GM13977 (cell line): ENCODE measurements around the gene ADGRD2.

ENCODE experiments used
- DNase-seq: peaks from one replicate; pipeline ENCODE4 v3.0.0; 2012; ENCODE audit warnings: low spot score
- in situ Hi-C: fragments of 300-500 bp; cut with MboI; formaldehyde crosslinking; loops from one replicate; pipeline ENCODE4 v1.12.0; 2022; ENCODE audit warnings: low sequenced_read_pairs, low pct_unique_long_range_greater_than_20kb, mixed read lengths, inconsistent platforms; ENCODE audit not compliant: unreplicated experiment
- TF ChIP-seq, protein P1 (sequence below): IDR thresholded peaks from 2 replicates; pipeline ENCODE4 v1.5.1; 2012; ENCODE audit warnings: mild to moderate bottlenecking, control low read depth; ENCODE audit not compliant: insufficient read depth; ENCODE audit errors: extremely low read depth, missing control alignments

The ADGRD2 gene

DNA sequence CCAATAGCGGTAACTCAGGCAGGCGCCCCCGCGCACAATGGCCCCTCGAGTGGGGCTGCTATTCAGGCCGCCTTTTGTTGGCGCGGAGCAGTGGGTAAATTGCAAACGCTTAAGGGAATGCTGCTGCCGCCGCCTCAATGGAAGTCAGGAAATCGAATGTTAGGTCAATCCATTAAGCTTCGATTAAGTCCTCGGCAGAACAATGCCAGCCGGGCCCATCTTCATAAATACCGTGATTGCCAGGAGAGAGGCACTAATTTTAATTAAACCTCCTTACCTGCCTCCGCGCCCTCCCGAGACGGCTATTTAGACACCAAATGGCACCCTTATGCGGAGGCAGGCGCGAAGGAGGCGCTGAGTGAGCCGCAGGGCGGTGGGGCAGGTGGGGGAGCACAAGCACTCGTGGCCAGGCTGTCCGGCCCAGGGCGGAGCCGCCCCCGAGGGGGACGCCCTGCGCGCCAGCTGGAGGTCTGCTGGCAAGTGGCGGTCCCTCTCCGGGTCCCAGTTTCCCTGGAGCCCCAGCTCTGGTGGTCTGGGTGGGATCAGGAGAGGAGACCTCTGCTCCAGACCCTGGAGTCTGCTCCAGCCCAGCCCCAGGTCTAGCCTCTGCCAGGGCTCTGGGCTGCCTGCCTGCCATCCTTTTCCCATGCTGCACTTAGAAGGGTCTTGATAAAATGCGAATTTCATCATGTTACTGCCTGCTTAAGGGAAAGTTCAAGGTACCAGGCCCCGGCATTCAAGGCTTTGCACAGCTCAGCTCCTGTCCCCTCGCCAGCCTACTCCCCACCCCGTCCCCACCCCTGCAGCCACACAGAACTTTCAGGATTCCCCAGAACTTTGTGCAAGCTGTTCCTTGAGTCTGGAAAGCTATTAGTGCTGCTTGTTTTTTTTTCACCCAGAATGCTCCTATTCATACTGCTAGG lies 37.3 kb downstream of the ADGRD2 start:
- TF ChIP-seq, protein P1, sequence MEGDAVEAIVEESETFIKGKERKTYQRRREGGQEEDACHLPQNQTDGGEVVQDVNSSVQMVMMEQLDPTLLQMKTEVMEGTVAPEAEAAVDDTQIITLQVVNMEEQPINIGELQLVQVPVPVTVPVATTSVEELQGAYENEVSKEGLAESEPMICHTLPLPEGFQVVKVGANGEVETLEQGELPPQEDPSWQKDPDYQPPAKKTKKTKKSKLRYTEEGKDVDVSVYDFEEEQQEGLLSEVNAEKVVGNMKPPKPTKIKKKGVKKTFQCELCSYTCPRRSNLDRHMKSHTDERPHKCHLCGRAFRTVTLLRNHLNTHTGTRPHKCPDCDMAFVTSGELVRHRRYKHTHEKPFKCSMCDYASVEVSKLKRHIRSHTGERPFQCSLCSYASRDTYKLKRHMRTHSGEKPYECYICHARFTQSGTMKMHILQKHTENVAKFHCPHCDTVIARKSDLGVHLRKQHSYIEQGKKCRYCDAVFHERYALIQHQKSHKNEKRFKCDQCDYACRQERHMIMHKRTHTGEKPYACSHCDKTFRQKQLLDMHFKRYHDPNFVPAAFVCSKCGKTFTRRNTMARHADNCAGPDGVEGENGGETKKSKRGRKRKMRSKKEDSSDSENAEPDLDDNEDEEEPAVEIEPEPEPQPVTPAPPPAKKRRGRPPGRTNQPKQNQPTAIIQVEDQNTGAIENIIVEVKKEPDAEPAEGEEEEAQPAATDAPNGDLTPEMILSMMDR: no peak
- no peak for DNase-seq
- in situ Hi-C loops: no loop called here

DNA sequence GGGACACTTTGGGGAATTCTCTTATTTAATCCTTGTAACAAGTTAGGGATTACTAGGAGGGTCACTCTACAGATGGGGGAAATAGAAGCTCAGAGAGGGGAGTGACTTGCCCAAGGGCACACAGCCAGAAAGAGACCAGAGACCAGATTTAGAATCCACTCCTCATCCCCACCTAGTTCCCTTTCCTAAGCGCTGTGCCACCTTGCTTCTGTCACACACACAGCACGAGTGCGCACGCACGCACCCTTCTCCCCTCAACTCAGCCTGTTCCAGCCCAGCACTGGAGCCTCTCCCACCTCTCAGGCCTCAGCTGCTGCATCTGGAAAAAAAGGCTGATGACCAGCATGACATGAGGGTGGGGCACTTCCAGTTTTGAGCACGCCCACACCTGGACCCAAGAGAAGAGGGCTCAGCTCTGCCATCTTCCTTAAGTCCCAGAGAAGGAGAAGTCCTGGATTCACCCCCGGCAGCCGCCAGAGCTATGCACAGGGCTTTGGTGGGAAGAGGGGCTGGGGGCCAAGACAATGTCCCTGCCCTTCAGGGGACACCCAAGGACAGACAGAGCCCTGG lies 38.5 kb downstream of the ADGRD2 start:
- DNase-seq: no peak
- in situ Hi-C loops: no loop called here

DNA sequence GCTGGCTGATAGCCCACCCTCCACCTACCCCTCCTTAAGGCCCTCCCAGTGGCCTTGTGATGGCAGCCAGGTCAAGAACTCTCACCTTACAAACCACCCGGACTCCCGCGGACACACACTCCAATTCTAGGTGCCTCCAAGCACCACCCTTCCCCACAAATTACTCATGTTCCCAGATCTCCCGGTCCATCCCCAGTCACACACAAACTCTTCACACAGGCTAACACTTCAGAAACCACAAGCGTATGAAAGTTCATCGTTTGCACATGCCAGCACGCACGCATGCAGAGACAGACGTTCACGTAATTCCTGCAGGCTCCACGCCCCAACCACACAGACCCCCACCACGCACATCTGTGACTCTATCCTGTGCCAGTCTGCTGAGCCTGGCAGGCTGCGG lies 39.0 kb downstream of the ADGRD2 start:
- TF ChIP-seq, protein P1: no peak
- in situ Hi-C loops: no loop called here
- DNase-seq: no peak

More for the DNA sequence above, 38.5 kb downstream of the ADGRD2 start:
- TF ChIP-seq, protein P1: no peak

DNA sequence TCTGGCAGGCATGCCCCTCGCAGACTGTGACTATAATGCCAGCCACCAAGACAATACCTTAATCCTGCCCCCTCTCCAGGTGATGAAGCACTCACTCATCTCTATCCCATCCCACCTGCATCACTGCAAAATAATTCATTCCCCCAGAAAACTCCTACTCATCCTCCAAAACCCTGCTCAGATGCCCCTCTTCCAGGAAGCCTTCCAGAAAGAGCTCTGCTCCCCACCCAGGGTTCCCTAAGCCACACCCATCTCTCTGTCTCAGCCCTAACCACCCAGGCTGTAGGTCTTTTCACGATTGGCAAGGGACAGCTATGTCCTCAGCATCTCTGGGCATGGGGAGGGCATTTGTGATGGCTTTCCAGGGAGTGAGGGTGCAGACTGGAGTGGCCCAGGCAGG lies 39.8 kb downstream of the ADGRD2 start:
- TF ChIP-seq, protein P1: no peak
- DNase-seq: no peak
- in situ Hi-C loops: no loop called here

- TF ChIP-seq, protein P1: no peak
- in situ Hi-C loops: no loop called here
- no peak for DNase-seq
Observed at GRCh38 chr9:124491049-124491975, 41.1 kb downstream of the ADGRD2 start.

DNA sequence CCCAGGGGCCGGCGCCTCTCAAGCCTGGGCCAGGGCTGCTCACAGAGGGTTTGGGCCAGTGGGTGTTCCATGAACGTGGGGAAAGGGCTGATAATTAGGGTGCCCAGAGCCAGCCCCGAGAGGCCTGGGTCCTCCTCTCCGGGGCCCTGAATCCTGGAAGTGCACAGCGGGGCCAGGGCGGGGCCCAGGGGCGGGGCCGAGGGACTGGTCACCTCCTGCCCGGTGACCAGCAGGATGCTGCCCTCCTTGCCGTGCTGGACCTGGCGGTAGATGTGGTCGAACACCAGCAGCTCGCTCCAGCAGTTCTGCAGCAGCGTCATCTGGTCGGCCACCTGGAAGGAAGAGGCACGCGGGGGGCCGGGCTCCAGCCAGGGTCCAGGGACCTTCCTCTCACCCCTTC lies 42.6 kb downstream of the ADGRD2 start:
- in situ Hi-C loops: no loop called here
- no peak for DNase-seq
- TF ChIP-seq, protein P1: no peak
